Measurements from ENCODE around the gene ELMOD3. TPM values are rescaled to one million over a fixed set of nuclear protein-coding genes. Genes with fewer than 3 reads are reported as not detected.
A peak's percentile ranks its signal among the peaks of the same experiment; 100 is the strongest.
"Not testable (repeated sequence)": the region's sequence is repeated elsewhere in the genome, so short reads cannot be mapped to it uniquely, and the experiment has no call there.

The ELMOD3 gene
- total RNA-seq, 1 donor from 2014 or later = 10.2 TPM

DNA sequence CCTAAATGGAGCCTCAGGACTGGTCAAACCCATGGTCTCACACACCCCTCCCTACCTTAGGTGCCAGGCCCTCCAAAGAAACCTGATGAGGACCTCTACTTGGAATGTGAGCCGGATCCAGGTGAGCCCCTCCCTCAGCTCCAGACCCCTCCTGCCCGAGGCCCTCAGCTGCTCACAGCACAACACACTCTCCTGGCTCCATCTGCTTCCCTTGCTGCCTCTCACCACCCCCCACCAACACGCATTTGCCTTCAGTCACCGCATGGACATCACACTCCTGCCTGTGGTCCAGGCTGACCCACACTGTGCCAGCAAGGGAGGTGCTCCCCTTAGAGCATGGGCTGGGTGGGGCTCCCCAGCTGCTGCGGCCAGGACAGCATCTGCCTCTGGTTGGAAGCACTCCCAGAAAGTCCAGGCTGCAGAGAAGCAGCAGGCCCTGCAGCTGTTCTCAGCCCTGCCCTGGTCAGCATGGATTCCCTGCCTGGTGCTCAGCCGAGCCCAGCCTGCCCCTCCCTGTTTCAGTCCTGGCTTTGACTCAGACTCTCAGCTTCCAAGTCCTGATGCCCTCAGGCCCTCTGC is 79.0 kb downstream of the ELMOD3 start:
- intact Hi-C loops (cut with DNase I) = no loop called here
- DNase-seq (ENCODE audit: missing footprints) (peak; percentile 92), ATAC-seq (peak; percentile 82)

DNA sequence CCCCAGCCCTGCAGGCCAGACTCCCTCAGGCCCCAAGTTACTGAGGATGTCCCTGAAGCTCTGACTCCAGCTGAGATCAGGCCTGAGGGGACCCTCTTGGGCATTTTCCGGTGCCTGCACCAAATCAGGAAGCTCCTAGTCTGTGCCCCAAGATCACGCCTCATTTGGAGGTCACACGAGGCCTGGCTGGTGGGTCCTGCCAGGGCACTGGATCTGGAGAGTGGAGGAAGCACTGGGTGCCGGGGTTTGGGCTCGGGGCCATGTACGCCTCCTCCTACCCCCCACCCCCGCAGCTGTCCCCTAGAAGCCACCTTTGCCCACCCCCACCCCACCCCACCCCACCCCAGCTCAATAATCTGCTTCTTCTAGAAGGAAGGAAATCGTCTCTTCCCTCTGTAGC is 80.1 kb downstream of the ELMOD3 start:
- intact Hi-C loops (cut with DNase I) = no loop called here
- DNase-seq (ENCODE audit: missing footprints) = peak; percentile 57

DNA sequence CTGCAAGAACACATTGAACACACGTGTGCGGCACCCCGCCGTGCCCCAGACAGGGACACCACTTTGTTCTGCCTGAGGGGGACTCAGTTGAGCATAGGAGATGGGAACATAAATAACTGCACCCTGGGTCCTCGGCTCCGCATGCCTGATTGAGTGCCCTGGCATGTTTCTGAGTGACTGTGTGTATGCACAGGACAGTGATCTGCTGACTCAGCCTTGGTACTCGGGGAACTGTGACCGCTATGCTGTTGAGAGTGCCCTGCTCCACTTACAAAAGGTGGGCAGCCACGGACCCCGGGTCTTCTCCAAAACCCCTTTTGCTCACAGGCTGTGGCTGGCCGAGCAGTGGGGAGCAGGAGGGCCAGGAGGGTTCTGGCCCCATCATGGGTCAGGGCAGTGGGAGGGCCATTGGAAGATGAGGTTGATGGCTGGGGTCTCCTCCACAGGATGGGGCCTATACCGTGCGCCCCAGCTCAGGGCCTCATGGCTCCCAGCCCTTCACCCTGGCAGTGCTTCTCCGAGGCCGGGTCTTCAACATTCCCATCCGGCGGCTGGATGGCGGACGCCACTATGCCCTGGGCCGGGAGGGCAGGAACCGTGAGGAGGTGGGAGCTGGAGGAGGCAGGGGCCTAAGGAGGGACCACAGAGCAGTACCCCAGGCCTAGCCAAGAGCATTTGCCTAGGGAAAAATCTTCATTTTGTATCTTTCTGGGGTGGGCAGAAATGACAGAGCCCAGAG is 80.8 kb downstream of the ELMOD3 start:
- ATAC-seq (no peak), DNase-seq (ENCODE audit: missing footprints) (peak; percentile 71)
- intact Hi-C loops (cut with DNase I) = no loop called here

More for the DNA sequence above, 80.1 kb downstream of the ELMOD3 start:
- ATAC-seq = no peak

DNA sequence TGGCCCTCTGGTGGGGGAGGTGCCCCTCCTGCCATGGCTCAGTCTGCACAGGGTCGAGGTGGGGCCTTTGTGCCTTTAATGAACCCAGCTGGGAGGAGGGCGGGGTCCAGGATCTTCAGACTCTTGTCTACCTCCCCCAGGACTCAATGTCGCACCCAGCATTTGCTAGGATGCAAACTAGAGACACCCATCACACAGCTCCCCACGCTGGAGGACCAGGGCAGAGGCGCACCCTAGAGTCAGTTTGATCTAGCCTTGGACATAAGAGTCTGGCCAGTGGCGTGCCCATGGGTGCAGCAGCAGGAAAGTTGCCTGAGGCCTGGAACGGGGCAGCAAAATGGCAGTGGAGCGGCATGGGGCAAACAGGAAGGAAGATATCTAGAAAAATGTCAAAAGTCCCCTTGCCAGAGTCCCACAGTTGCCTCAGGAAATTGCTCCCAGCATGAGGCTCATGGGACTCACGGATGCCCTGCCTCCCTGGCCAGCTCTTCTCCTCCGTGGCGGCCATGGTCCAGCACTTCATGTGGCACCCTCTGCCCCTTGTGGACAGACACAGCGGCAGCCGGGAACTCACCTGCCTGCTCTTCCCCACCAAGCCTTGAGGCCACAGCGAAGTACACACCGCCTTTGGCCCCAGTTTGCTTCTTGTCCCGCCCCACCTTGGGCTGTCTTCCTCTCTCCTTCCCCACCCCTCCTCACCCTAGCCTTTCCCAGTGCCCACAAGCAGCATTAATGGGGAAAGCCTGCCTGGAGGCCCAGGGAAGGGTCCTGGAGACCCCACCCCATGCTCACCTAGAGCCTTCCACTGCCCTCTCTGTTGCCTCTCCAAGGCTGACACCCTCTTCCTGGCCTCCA is 81.6 kb downstream of the ELMOD3 start:
- ATAC-seq = no peak
- intact Hi-C loops (cut with DNase I) = loop anchor here (2.0 kb wide), 1 partner anchor 65 kb away; no protein-coding TSS in a partner anchor
- peak; percentile 70 for DNase-seq (ENCODE audit: missing footprints)

DNA sequence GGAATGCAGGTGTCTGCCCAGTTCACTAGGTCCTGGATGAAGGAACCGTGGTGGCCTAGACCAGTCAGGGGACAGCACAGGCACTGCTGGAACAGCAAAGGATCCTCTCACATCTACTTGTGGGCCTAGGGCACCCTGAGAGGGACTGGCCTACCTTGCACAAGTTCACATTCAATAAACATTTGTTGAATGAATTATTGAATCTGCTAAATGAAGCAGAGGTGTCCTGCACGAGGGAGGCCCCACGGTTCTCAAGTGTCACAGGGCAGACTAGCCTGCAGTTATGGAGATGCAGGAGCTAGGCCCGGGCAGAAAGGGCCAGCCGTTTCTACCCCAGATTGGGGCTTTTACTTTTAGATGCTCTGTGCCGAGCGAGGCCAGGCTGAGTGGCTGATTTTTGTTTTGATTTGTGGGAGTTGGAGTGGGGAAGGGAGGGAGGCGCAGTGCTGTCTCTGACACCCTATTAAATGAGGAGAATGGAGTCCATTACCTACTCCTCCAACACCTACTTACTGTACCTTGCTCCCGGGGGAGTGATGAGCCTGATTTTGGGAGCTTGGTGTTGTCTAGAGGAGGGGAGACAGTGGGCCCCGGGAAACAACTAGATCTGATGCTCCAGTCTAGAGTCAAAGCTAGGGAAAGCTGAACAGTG is 82.4 kb downstream of the ELMOD3 start:
- peak; percentile 67 for DNase-seq (ENCODE audit: missing footprints)

DNA sequence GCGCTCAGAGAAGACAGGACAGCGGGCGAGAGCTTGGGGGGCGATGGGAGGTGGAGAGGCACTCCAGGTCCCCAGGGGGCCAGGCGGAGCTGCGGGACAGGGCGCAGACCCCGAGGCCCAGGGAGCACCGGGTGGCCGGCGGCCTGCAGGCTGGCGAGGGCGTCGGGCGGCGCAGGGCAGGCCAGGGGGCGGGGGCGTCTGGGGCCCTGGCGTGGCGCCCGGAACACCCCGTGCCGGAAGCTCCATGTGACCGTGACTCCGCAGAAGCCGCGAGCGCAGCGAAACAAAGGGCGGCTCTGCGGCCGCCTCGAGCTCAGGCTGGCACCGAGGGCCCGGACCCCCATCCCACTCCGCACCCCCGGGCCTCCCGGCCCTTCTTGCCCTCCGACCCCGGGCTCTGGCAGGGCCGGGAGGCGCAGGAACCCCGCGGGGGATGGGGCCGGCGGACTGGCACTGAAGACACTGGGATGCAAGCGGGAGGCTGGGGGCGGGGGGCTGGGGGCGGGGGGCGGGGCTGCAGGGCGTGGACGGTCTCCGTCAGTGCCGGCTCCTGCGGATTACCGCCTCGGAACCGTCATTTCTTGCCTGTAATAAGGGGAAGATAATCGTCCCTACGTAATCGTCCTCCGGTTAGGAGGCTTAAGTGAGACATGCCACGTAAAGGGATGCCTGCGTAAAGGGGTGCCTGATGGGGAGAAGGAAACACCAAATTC is 83.1 kb downstream of the ELMOD3 start:
- DNase-seq (ENCODE audit: missing footprints) = peak; percentile 96
- ATAC-seq = peak; percentile 82
- intact Hi-C loops (cut with DNase I) = loop anchor here (1.0 to 2.0 kb wide), 2 partner anchors 63 to 102 kb away; partner anchors contain the start of gene MAT2A

More for the DNA sequence above, 82.4 kb downstream of the ELMOD3 start:
- intact Hi-C loops (cut with DNase I) = loop anchor here (1.0 to 2.0 kb wide), 2 partner anchors 64 to 102 kb away; partner anchors contain the start of gene MAT2A
- ATAC-seq = no peak

DNA sequence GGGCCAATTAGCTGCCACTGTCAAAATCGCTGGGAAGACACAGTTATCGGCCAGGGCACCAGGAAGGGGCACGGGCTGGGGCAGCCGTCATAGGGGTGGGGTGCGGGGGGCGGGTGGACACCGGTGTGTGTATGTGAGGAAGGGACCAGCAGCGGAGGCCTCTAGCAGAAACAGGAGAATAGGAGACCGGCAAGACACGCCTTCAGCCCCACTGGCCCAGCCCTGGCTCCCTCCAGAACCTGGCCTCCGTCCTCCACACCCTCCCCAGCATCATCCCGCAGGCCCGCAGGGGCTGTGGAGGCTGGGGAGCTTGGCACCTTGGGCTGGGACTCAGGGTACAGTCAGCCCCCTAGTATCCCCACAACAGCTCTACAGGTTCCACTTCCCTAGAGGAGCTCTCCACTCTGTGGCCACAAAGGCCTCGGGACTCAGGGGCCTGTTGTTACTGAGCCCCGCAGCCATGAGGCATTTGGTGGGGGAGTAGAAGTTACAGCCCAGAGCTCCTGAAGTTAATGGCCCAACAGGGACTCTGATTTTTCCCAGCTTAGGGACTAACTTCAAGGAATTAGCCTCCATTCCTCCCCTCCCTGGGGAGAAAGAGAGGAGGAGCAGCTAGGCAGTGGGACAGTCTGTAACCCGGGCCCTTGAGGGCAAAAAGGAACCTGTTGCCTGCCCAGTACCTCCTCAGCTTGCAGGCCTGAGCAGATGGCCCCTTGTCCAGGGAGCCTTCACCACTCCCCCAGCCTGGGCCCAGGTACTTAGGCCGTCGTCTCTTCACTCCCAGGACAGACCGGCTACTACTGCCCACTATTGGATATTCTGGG is 83.8 kb downstream of the ELMOD3 start:
- DNase-seq (ENCODE audit: missing footprints) (peak; percentile 68), ATAC-seq (peak; percentile 9)
- intact Hi-C loops (cut with DNase I) = no loop called here

DNA sequence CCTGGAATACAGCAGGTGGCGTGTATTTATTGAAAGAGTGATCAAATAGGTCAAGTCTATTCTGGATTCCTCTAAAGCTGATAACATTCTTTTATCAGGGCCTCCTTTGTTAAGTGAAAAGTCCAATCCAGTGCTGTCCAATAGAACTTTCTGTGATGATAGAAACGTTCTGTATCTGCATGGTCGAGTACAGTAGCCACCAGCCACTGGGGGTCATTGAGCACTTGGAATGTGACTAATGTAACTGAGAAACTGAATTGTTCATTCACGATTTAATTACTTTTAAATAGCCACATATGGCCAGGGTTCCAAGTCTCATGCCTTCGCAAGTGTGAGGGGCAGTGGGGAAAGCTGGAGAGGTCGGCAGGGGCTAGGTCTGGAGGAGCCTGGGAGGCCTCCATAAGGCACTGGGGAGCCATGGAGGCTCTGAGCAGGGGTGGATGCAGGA is 84.5 kb downstream of the ELMOD3 start:
- ATAC-seq = no peak
- intact Hi-C loops (cut with DNase I) = no loop called here
- DNase-seq (ENCODE audit: missing footprints) = no peak

DNA sequence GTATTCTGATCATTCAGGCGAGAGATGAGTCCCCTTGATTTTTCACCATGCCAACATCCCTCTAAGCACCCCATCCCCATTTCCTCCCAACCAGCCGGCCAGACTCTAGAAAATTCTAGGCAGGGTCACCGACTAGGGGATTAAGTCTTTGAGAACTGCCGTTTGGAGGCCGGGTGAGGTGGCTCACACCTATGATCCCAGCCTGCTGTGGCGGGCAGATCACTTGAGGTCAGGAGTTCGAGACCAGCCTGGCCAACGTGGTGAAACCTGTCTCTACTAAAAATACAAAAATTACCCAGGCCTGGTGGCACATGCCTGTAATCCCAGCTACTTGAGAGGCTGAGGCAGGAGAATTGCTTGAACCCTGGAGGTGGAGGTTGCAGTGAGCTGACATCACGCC is 85.0 kb downstream of the ELMOD3 start:
- intact Hi-C loops (cut with DNase I); ATAC-seq: not testable (repeated sequence)
- peak; percentile 22 for DNase-seq (ENCODE audit: missing footprints)

DNA sequence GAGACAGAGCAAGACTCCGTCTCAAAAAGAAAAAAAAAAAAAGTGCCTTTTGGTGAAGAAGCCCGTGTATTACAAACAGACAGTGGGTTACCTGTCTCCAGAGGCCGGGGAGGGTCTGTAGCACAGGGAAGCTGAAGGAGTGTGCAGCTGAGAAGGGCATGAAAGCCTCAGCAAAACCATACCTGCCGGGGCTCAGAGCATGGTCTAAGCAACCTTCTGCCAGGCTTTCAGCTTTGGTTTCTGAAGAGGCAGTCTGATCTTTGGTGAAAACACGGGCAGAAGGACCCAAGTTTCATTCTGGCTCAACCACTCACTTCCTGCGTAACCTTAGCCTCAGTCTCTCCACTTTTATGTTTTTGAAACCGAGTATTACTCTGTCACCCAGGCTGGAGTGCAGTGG is 85.4 kb downstream of the ELMOD3 start:
- intact Hi-C loops (cut with DNase I) = no loop called here
- DNase-seq (ENCODE audit: missing footprints) (no peak), ATAC-seq (no peak)

DNA sequence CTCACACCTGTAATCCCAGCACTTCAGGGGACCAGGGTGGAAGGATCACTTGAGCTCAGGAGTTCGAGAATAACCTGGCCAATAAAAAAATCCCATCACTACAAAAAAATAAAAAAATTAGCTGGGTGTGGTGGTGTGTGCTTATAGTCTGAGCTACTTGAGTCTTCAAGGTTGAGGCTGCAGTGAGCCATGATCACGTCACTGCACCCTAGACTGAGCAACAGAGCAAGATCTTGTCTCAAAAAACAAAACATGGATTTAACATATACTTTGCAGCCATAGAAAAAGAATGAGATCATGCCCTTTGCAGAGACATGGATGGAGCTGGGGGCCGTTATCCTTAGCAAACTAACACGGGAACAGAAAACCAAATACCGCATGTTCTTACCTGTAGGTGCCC is 86.2 kb downstream of the ELMOD3 start:
- intact Hi-C loops (cut with DNase I) = no loop called here
- no peak for DNase-seq (ENCODE audit: missing footprints)
- no peak for ATAC-seq

Other genes starting within 250 kb of the ELMOD3 start
- gene TCF7L1, start 221.4 kb upstream of the ELMOD3 start, total RNA-seq = 9.3 TPM
- gene TGOLN2, start 26.8 kb upstream of the ELMOD3 start, total RNA-seq = 65.6 TPM
- 44.8 TPM for gene RETSAT, start 241 bp upstream of the ELMOD3 start, total RNA-seq
- 5.2 TPM for gene CAPG, start 55.6 kb downstream of the ELMOD3 start, total RNA-seq
- not detected for gene SH2D6, start 63.9 kb downstream of the ELMOD3 start, total RNA-seq
- 118 TPM for gene MAT2A, start 184.4 kb downstream of the ELMOD3 start, total RNA-seq
- 26.9 TPM for gene GGCX, start 206.7 kb downstream of the ELMOD3 start, total RNA-seq
- gene VAMP8, start 222.8 kb downstream of the ELMOD3 start, total RNA-seq = 26.1 TPM
- 62.1 TPM for gene VAMP5, start 229.7 kb downstream of the ELMOD3 start, total RNA-seq
- 87.8 TPM for gene RNF181, start 241.0 kb downstream of the ELMOD3 start, total RNA-seq
- 10.8 TPM for gene TMEM150A, start 247.9 kb downstream of the ELMOD3 start, total RNA-seq

All from Right ventricle myocardium inferior (tissue), 1 donor.